ENCODE data around the gene FMN2.
A peak's percentile ranks its signal among the peaks of the same experiment; 100 is the strongest.

FMN2 gene

DNA sequence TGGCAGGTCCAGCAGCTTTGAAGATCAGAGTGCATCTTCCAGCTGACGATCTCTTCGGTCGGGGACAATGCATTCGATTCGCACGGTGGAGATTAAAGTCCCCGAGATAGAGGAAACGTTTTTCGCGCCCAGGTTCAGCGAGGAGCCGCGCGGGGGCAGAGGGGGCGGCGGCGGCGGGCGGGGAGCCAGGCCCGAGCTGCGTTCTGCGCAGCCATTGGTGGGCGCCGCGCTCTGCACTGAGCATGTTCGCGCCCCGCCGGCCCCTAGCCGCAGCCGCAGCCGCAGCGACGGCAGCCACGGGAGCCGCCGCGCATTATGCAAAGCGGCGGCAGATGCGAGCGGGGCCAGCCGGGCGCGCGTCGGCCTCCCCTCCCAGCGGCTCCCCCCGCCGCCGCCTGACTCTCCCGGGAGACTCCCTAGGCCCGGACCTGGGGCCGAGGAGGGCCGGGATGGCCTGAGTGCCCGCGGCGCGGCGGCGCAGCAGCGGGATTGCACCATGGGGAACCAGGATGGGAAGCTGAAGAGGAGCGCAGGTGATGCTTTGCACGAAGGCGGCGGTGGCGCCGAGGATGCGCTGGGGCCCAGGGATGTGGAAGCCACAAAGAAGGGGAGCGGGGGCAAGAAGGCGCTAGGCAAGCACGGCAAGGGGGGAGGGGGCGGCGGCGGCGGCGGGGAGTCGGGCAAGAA lies at the start of gene FMN2:
Gene FMN2 (plus strand): TSS at position 270 of the 687 bp plus-strand sequence. CDS start 227 bp downstream, at position 497.
- peak; percentile 78 for DNase-seq (ENCODE audit: low read depth, low spot score)

DNA sequence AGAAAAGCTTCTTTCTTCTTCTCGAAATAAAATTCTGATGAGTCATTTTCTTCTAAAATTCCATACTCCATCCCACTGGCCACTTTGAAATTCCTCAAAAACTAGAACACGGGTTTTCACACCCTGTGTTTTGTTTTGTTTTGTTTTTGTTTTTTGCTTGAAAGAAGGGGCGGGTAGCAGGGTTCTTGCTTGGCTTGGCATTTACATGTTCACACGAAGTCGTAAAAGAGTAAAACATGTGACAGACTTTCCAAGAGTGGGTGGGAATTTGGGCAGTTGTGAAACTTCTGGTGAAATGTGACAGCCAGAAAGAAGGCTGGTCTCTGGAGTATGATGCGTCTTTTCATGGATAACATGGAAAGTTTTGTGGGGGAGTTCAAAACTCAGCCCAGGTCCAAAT lies 47.1 kb upstream of the FMN2 start:
- peak; percentile 68 for DNase-seq (ENCODE audit: low read depth, low spot score)

DNA sequence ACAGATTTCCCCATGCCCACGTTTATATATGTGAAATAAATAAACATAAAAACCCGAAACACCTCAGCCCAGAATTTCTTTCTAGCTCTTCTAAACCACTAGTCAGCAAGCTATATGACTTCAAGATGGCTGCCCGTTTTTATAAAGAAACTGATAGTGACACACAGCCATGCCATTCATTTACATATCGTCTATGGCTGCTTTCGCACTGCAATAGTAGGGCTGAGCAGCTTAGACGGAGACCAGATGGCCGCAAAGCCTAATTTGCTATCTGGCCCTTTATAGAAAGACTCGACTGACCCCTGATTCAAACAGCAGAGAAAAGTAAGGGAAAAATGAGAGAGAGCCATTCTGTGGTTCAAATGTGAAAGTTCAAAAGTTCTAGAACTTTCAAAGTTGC lies 45.7 kb upstream of the FMN2 start:
- DNase-seq (ENCODE audit: low read depth, low spot score), result no peak

- no peak for DNase-seq (ENCODE audit: low read depth, low spot score)
Measured at GRCh38 chr1:240054109-240054701, 37.5 kb upstream of the FMN2 start.

- DNase-seq (ENCODE audit: low read depth, low spot score), result no peak
Measured at GRCh38 chr1:240055936-240056335, 35.7 kb upstream of the FMN2 start.

GRCh38 chr1:240056350-240056749 lies 35.3 kb upstream of the FMN2 start:
- no peak for DNase-seq (ENCODE audit: low read depth, low spot score)

GRCh38 chr1:240058049-240058448 lies 33.6 kb upstream of the FMN2 start:
- no peak for DNase-seq (ENCODE audit: low read depth, low spot score)

- no peak for DNase-seq (ENCODE audit: low read depth, low spot score)
Measured at GRCh38 chr1:240068961-240069360, 22.7 kb upstream of the FMN2 start.

DNA sequence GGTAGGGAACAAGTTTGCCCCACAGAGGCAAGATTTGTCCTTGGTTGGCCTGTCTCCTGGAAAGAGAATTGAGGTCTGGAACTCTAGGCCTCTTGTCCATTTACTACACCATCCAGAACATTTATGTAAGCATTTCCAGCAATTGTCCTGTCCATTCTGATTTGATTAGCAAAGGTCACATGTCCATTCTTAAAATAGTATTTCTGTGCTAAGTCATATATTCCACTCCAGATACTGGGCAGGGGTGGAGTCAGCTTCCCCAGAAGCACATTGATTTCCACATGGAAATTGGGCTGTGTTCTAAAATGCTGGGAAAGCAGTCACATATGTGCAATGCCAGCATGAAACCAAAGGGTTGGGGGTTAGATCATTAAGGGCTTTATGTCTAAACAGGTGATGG lies 21.5 kb upstream of the FMN2 start:
- no peak for DNase-seq (ENCODE audit: low read depth, low spot score)

GRCh38 chr1:240073097-240073496 lies 18.6 kb upstream of the FMN2 start:
- no peak for DNase-seq (ENCODE audit: low read depth, low spot score)

- no peak for DNase-seq (ENCODE audit: low read depth, low spot score)
Measured at GRCh38 chr1:240074422-240074821, 17.3 kb upstream of the FMN2 start.

GRCh38 chr1:240074908-240075307 lies 16.8 kb upstream of the FMN2 start:
- DNase-seq (ENCODE audit: low read depth, low spot score), result peak; percentile 9

DNA sequence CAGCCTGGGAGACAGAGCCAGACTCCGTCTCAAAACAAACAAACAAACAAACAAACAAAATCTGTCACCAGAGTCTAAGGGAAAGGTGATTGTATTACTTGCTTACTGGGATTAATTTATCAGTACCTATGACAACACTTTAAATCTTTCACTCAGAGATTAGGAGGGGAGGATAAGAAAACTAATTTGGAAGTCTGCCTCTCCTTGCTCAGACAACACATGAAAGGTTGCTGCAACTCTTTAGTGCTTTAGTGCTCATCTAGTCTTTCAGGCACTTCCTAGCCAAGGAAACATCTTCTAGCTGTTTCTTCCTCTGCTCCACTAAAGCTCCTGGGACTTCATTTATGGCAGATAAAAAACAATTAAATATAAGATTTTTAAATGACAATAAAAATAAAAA lies 7.3 kb upstream of the FMN2 start:
- no peak for DNase-seq (ENCODE audit: low read depth, low spot score)

GRCh38 chr1:240084749-240085148 lies 6.9 kb upstream of the FMN2 start:
- no peak for DNase-seq (ENCODE audit: low read depth, low spot score)

DNA sequence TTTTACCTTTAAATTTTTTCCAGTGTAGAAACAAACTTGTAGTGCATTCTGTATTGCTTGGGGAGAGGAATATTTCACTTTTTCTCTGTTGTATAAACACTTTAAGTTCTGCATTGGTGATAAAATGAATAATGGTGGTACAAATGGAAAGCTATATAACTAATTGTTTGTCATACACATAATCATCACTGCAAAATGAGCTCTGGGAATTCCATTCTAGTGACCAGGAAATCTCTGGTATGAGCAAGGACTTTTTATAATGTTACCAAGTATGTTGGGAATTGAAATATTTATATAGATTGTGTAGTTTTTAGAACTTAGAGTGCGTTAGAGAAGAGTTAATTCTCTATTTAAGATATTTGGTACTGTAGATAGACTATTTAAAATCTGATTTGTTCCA lies 5.0 kb upstream of the FMN2 start:
- DNase-seq (ENCODE audit: low read depth, low spot score), result no peak

DNA sequence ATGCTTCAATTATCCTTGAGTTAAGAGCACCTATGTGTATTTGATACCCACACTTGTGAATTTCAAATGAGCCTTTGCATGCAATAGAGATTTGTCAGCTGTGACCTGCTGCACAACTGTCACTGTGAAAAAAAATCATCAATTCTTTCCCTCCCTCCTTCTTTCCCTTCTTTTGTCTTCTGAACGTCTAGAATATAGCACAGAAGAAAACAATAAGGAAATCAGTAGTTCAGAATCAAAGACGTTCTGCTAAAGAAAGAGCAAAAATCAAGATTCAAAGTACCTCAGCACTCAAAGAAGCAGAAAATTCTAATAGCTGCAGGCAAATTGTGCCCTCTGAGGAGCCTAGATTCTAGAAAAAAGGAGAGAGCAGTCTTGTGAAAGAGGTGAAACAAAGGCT lies 1.7 kb upstream of the FMN2 start:
- DNase-seq (ENCODE audit: low read depth, low spot score), result no peak

DNA sequence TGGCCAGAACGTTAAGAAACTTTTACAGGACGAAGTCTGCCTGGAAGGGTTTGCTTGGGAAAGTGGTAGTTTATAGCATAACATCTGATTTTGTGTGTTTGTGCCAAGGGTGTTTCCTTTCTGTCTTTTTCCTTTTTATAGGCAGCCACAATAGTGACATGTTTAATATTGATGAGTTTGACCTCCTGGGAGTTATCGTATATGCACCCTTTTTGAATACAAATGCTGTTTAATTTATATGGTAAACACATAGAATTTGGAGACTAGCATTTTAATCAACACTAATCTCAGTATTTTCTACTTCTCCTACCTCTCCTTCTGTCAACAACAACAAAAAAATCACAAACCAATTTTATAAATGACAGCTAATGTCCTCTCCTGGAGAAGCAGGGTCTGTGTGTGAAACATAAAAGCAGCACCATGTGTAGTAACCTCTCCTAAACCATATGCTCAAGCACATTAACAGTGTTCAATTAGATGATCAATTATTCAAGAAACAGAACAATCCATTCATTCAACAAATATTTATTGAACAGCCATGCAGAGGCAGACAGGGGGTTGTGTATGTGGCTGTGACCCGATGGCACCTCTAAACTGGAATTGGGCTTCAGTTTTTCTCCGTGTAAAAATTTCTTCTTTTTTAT lies 604 bp upstream of the FMN2 start:
- DNase-seq (ENCODE audit: low read depth, low spot score), result no peak

DNA sequence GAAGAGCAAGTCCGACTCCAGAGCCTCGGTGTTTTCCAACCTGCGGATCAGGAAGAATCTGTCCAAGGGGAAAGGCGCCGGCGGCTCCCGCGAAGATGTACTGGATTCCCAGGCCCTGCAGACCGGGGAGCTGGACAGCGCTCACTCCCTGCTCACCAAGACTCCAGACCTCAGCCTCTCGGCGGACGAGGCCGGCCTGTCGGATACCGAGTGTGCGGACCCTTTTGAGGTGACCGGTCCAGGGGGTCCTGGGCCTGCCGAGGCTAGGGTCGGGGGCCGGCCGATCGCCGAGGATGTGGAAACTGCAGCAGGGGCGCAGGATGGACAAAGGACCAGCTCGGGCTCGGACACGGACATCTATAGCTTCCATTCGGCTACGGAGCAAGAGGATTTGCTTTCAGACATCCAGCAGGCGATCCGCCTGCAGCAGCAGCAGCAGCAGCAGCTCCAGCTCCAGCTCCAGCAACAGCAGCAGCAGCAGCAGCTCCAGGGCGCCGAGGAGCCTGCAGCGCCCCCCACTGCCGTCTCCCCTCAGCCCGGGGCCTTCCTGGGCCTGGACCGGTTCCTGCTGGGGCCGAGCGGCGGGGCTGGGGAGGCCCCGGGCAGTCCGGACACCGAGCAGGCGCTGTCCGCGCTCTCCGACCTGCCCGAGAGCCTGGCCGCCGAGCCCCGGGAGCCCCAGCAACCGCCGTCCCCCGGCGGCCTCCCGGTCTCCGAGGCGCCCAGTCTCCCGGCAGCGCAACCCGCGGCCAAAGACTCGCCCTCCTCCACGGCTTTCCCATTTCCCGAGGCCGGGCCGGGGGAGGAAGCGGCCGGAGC lies 827 bp downstream of the FMN2 start:
- peak; percentile 89 for DNase-seq (ENCODE audit: low read depth, low spot score)

DNA sequence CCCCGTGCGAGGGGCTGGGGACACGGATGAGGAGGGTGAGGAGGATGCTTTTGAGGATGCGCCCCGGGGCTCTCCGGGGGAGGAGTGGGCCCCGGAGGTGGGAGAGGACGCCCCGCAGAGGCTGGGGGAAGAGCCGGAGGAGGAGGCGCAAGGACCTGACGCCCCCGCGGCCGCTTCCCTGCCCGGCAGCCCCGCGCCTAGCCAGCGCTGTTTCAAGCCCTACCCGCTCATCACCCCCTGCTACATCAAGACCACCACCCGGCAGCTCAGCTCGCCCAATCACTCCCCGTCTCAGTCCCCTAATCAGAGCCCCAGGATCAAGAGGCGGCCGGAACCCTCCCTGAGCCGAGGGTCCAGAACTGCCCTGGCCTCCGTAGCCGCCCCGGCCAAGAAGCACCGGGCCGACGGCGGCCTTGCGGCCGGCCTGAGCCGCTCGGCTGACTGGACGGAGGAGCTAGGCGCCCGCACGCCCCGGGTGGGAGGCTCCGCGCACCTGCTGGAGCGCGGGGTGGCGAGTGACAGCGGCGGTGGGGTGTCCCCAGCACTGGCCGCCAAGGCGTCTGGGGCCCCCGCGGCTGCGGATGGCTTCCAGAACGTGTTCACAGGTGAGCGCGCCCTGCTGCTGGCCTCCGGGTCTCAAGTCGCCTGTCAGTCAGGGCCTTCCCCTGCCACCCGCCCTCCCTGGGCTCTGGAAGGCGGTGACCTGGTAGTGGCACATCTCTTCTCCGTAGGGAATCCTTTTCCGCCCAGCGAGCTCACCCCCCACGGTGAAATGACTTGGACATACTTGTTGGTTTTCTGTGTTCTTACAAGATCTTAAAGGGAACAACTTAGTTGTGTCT lies 1.7 kb downstream of the FMN2 start:
- DNase-seq (ENCODE audit: low read depth, low spot score), result peak; percentile 68

GRCh38 chr1:240094041-240094722 lies 2.5 kb downstream of the FMN2 start:
- DNase-seq (ENCODE audit: low read depth, low spot score), result no peak

GRCh38 chr1:240096974-240097373 lies 5.3 kb downstream of the FMN2 start:
- no peak for DNase-seq (ENCODE audit: low read depth, low spot score)

All from astrocyte of the hippocampus (primary cell).